SIG-M5 treated with dmso at 0.1 percent for 504 hours (cell line): ENCODE data around the gene CDC7.

Source experiments
- DNase-seq: peaks from one replicate; lab custom pipeline; 2025; ENCODE audit not compliant: unreplicated experiment; lab: John Stamatoyannopoulos, UW

Gene CDC7

GRCh38 chr1:91548376-91549040 is 47.9 kb downstream of the CDC7 start:
- DNase-seq = no peak

GRCh38 chr1:91549041-91549735 is 48.5 kb downstream of the CDC7 start:
- DNase-seq = no peak

GRCh38 chr1:91550961-91551360 is 50.3 kb downstream of the CDC7 start:
- no peak for DNase-seq

GRCh38 chr1:91552091-91552490 is 51.4 kb downstream of the CDC7 start:
- DNase-seq = no peak

GRCh38 chr1:91552596-91552995 is 51.9 kb downstream of the CDC7 start:
- DNase-seq = no peak

- DNase-seq = no peak
Observed at GRCh38 chr1:91553177-91553591, 52.5 kb downstream of the CDC7 start.

GRCh38 chr1:91555074-91555730 is 54.6 kb downstream of the CDC7 start:
- no peak for DNase-seq

- no peak for DNase-seq
Observed at GRCh38 chr1:91555821-91556531, 55.3 kb downstream of the CDC7 start.

GRCh38 chr1:91556556-91556955 is 55.9 kb downstream of the CDC7 start:
- DNase-seq = no peak

GRCh38 chr1:91557039-91557690 is 56.5 kb downstream of the CDC7 start:
- DNase-seq = no peak

GRCh38 chr1:91557826-91558225 is 57.2 kb downstream of the CDC7 start:
- no peak for DNase-seq

- no peak for DNase-seq
Observed at GRCh38 chr1:91559046-91559750, 58.5 kb downstream of the CDC7 start.

GRCh38 chr1:91559838-91560565 is 59.4 kb downstream of the CDC7 start:
- no peak for DNase-seq

- no peak for DNase-seq
Observed at GRCh38 chr1:91564888-91565701, 64.4 kb downstream of the CDC7 start.

- DNase-seq = no peak
Observed at GRCh38 chr1:91567583-91567982, 66.9 kb downstream of the CDC7 start.

- DNase-seq = no peak
Observed at GRCh38 chr1:91568261-91568660, 67.6 kb downstream of the CDC7 start.

- DNase-seq = no peak
Observed at GRCh38 chr1:91569411-91570119, 68.9 kb downstream of the CDC7 start.

- DNase-seq = no peak
Observed at GRCh38 chr1:91570120-91570448, 69.4 kb downstream of the CDC7 start.
